Activated CD4-positive, alpha-beta T cell treated with anti-CD3 and anti-CD28 coated beads for 48 hours (primary cell): ENCODE data around the gene ERRFI1.
A peak's percentile ranks its signal among the peaks of the same experiment; 100 is the strongest.
"Not testable (repeated sequence)": the region's sequence is repeated elsewhere in the genome, so short reads cannot be mapped to it uniquely, and the experiment has no call there.

Experiments used
- DNase-seq: peaks from one replicate; pipeline ENCODE4 v3.0.0-alpha.2; 2020

ERRFI1 gene

GRCh38 chr1:8026153-8026975 is at the start of gene ERRFI1:
Gene ERRFI1, minus strand, starts transcription at chr1:8026309. Its CDS starts 10,690 bp downstream, at chr1:8015619.
- peak; percentile 91 for DNase-seq

GRCh38 chr1:8075511-8076051 is 49.5 kb upstream of the ERRFI1 start:
- no peak for DNase-seq

GRCh38 chr1:8073112-8073855 is 47.2 kb upstream of the ERRFI1 start:
- DNase-seq: no peak

- no peak for DNase-seq
Observed at GRCh38 chr1:8070381-8070811, 44.3 kb upstream of the ERRFI1 start.

- DNase-seq: not testable (repeated sequence)
Observed at GRCh38 chr1:8069614-8070320, 43.7 kb upstream of the ERRFI1 start.

- DNase-seq: no peak
Observed at GRCh38 chr1:8065369-8065768, 39.3 kb upstream of the ERRFI1 start.

GRCh38 chr1:8063298-8064036 is 37.4 kb upstream of the ERRFI1 start:
- no peak for DNase-seq

GRCh38 chr1:8062861-8063260 is 36.8 kb upstream of the ERRFI1 start:
- no peak for DNase-seq

GRCh38 chr1:8061673-8062386 is 35.7 kb upstream of the ERRFI1 start:
- no peak for DNase-seq

- no peak for DNase-seq
Observed at GRCh38 chr1:8061210-8061609, 35.1 kb upstream of the ERRFI1 start.

- no peak for DNase-seq
Observed at GRCh38 chr1:8059161-8059622, 33.1 kb upstream of the ERRFI1 start.

GRCh38 chr1:8057779-8058178 is 31.7 kb upstream of the ERRFI1 start:
- not testable (repeated sequence) for DNase-seq

- DNase-seq: no peak
Observed at GRCh38 chr1:8055973-8056372, 29.9 kb upstream of the ERRFI1 start.

- no peak for DNase-seq
Observed at GRCh38 chr1:8053878-8054567, 27.9 kb upstream of the ERRFI1 start.

GRCh38 chr1:8051650-8052049 is 25.5 kb upstream of the ERRFI1 start:
- DNase-seq: no peak

GRCh38 chr1:8049229-8049628 is 23.1 kb upstream of the ERRFI1 start:
- DNase-seq: not testable (repeated sequence)

GRCh38 chr1:8047686-8048445 is 21.8 kb upstream of the ERRFI1 start:
- no peak for DNase-seq

- DNase-seq: no peak
Observed at GRCh38 chr1:8047112-8047511, 21.0 kb upstream of the ERRFI1 start.

- no peak for DNase-seq
Observed at GRCh38 chr1:8046391-8046790, 20.3 kb upstream of the ERRFI1 start.

GRCh38 chr1:8043621-8044020 is 17.5 kb upstream of the ERRFI1 start:
- no peak for DNase-seq
